ENCODE results near the gene HPSE2.
"Not testable (repeated sequence)": the region's sequence is repeated elsewhere in the genome, so short reads cannot be mapped to it uniquely, and the experiment has no call there.

The HPSE2 gene

GRCh38 chr10:98536551-98536950 lies 699.1 kb downstream of the HPSE2 start:
- DNase-seq = peak; percentile 45

DNA sequence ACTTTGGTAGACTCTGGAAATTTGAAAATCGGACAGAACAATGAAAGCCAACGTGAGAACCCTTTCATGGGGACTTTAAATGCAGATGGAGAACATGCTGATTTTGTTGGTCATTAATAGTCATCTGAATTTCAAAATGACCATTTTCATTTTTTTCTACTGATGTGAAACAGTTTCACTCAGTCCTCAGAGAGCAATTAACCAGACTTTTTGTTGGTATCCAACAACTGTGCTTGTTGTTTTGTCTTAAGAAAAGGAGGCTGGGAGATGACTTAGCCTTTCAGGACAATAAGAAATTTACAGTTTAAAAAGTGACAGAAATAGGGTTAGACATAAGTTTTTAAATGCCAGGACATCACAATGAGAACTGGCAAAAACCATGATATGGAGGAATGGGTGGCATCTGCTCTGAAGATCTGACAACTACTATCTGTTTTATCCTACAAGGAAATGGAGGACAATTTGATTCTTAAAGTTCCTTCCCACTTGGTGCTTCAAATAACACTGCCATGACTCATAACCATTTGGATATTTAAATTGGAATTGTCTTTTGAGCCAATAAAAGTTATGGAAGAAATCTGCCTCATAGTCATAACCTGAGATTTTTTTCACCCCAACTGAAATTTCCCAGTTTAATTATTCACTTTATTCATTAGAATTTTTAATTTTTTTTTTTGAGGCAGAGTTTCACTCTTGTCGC lies 701.8 kb downstream of the HPSE2 start:
- DNase-seq = no peak

DNA sequence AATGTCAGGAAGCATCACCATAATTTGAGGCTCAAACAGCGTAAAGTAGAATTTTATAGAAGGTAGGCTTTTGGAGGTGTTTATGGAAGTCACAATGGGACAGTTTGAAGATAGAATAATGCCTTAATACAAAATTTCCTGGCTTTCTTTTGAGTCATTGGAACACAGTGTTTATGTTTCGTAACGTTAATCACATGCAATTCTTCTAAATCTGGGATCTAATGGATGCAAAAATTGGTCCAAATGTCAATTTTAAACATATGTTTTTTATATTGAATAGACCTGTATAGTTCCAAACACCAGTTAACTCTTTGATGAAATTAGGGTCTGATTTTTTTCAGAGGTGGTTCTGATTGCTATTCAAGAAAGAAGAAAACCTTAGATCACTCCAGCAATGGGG lies 702.4 kb downstream of the HPSE2 start:
- no peak for DNase-seq

- DNase-seq = peak; percentile 45
These were observed 706.9 kb downstream of the HPSE2 start for GRCh38 chr10:98528805-98529183.

DNA sequence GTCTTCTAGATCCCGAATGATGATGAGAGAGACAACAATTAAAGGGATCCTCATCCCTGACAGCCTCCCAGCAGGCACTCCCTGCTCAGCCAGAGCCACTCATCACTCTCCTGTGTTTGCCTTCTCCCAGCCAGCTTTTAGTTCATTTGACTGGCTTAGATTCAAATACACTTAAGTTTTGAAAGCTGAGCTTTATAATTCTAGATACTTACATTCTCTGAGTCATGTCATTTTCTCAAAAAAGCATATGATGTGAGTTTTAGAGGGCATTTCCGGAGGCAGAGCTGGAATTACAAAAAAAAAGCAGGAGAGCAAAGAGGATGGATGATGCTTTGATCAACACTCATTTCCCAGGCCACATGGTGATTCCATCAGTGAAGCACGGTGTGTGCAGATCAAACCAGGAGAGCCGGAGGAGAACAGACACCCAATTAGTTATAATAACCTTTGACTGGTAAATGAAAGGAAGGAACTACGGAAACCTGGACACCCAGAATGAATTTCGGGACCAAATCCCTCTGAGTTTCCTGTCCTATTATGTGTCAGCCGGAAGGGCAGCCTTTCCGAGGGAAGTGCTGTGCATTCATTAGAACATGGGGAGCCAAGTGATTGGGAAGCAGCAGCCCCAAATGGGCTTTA lies 707.4 kb downstream of the HPSE2 start:
- no peak for DNase-seq

DNA sequence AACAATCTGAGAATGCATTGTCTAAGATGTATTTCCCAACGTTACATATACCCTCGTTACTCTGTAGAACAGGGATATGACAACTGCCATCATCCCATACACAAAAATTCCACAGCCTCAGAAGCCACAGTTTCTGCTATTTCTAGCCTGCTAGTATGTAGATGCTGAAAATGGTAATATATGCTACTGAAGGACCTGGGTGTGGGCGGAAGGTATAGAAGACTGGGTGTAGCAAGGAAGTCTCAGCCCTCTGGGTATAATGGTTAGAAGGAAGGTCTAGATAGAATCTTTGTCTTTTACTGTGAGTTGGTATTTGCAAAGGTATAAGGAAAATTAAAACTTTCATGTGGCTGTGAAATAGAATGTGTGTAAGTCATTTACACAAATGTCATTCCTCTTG lies 709.7 kb downstream of the HPSE2 start:
- no peak for DNase-seq

- DNase-seq = no peak
These were observed 711.5 kb downstream of the HPSE2 start for GRCh38 chr10:98524124-98524523.

GRCh38 chr10:98519841-98520240 lies 715.8 kb downstream of the HPSE2 start:
- no peak for DNase-seq

GRCh38 chr10:98517672-98518071 lies 718.0 kb downstream of the HPSE2 start:
- no peak for DNase-seq

DNA sequence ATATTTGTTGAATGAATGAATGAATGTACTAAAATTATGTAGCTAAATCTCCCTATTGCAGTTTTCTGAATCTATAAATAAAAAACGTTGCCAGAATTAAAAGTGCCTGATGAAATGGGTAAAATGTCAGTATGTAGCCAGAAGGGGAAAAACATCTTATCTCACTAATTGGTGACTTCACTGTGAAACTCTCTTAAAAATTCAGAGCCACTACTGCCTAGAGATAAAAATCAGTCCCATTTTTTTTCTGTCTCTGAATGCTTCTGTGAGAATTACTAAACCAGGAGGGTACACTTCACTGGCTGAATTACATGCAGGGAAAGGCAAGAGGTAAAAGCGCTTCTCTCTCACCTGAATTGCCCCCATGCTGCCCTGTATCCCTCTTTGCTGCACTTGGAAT lies 719.3 kb downstream of the HPSE2 start:
- DNase-seq = no peak

GRCh38 chr10:98513704-98514103 lies 721.9 kb downstream of the HPSE2 start:
- DNase-seq = no peak

- no peak for DNase-seq
These were observed 723.8 kb downstream of the HPSE2 start for GRCh38 chr10:98511876-98512275.

- DNase-seq = no peak
These were observed 725.1 kb downstream of the HPSE2 start for GRCh38 chr10:98510412-98510995.

DNA sequence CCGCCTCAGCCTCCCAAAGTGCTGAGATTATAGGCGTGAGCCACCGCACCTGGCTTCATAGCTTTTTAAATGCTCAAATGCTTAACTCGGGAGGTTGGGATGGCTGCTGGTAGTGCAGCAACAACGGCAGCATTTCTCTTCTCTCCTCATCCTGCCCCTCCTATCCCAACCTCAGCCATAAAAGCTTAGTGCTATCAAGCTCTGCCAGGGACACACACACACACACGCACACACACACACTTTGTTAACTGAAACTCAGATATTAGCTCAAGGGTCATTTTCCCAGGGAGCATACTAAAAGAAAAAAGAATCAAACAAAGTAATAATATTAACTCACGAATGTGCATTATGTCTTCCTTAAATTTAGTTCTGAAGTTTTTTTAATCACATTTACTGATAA lies 725.9 kb downstream of the HPSE2 start:
- DNase-seq = no peak

- not testable (repeated sequence) for DNase-seq
These were observed 733.1 kb downstream of the HPSE2 start for GRCh38 chr10:98502535-98502934.

- no peak for DNase-seq
These were observed 742.9 kb downstream of the HPSE2 start for GRCh38 chr10:98492763-98493162.

DNA sequence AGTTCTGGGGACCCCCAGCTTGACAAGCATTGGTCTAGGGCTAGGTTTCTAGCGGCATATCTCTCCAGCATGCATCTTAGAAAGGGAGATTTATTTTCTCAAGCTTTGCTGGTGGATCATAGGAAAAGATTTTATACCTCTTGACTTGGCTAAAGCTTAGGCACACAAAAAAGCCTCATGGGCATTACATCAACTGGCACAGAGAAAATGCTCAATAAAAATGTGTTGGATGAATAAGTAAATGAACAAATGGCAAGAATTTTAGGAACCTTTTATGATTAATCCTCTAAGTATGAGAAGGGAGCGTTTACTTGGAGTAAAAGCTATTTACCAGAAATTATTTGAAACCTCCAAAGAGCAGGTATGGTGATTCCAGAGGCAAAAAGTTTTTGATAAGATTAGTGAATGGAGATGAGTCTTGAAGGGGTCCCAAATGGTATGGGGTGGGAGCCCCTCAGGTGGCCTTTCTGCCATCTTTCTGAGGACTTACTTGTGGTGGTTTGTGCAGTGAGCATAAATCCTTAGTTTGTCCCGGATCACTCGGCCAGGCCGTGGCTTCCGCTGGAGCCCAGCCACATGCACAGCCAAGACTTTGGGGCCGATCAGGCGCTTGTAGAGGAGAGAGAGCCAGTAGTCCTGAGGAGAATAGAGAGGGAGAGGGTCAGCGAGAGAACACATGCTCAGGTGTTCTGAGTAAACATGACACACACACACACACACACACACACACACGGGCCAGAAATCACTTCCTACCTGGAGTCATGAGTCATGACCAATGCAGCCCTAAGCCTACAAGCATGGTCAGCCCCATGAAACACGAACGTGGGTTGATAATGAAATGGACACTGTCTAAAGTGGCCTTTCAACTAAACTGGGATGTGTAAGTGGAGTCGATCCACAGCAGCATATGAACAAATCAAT lies 745.8 kb downstream of the HPSE2 start:
- no peak for DNase-seq

- no peak for DNase-seq
These were observed 746.8 kb downstream of the HPSE2 start for GRCh38 chr10:98488669-98489430.

DNA sequence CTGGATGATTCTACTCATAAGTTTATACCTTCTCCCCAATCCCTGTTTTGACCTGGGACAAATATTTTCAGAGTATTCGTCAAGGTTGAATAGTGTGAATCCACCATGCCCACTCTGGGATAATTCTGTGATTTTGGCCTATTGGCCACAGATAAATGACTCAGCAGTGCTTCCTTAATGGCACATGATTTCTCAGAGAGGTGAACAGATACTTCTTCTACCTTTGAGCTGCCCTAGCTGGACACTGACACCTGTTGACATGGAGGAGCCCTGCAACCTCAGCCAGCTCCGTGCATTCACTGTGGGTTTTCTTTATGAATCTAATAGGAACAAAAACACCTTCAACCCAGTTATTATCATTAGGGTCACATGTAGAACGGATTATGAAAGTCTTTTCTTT lies 748.0 kb downstream of the HPSE2 start:
- no peak for DNase-seq

- DNase-seq = no peak
These were observed 749.2 kb downstream of the HPSE2 start for GRCh38 chr10:98486421-98486820.

DNA sequence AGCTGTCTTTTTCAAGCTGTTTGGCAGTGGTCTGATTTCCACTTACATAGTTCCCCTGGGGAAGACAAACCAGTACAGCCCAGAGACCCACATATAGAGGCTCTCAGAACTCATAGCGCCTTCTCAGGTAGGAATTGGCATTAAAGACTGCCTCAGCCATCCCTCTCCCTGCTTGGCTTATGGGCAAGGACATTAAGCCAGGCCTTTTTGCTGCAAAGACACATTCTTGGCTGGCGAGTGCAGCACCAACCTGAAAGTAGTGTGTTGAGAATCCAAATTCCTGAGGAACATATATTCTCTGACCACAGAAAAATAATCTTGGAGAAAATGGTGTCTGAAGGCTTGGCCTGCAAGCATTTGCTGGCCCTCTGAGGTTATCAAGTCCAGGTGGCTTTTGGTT lies 749.7 kb downstream of the HPSE2 start:
- no peak for DNase-seq

DNA sequence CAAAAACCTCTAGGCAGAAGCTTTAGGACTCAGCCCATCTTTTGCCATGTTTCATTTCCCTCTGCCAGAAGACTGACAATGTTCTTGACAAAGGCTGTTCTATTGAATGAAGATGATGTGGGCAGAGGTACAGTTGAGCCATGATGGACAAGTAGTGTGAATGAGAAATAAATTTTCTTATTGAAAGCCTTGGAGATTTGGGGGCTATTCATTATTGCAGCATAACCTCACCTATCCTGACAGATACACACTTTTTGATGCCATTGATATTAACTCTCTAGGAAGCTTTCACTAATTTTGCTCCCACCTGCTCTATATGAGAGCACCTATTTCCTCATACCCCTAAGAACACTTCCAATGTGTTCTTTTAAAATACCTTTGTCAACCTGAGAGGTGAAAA lies 752.0 kb downstream of the HPSE2 start:
- no peak for DNase-seq

DNA sequence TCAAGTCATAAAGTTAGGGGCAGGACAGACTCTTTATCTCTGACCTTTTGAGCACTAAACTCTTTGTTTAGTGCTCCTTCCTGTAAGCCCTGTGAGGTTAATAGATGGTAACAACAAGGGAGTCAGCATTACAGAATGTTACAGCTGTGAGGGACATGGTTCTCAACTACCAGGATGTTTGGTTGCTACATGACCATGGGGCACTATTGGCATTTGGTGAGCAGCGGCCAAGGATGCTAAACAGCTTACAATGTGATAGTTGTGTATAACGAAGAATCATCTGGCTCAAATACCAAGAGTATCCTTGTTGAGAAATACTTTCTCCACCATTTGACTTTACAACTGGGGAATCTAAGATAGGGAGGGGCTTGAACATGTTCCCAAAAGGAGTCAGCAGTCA lies 753.6 kb downstream of the HPSE2 start:
- no peak for DNase-seq
